Mesendoderm (in vitro differentiated cells): Measurements from ENCODE around the gene CCNE1.
"Not testable (repeated sequence)": the region's sequence is repeated elsewhere in the genome, so short reads cannot be mapped to it uniquely, and the experiment has no call there.

Experiments used
- DNase-seq: peaks from one replicate; pipeline ENCODE4 v3.0.0; 2013
- H2AK5ac ChIP-seq: 2 replicates; pipeline ENCODE4 v1.6.1; 2013; ENCODE audit warnings: low read length, inconsistent platforms
- H2BK120ac ChIP-seq: 2 replicates; pipeline ENCODE4 v1.6.1; 2013; ENCODE audit warnings: low read depth, mild to moderate bottlenecking, low read length, moderate library complexity, mixed read lengths
- H2BK15ac ChIP-seq: replicated peaks from 2 replicates; pipeline ENCODE4 v1.6.1; 2013; ENCODE audit warnings: low read depth, mild to moderate bottlenecking, moderate library complexity
- H2BK5ac ChIP-seq: 2 replicates; pipeline ENCODE4 v1.6.1; 2013; ENCODE audit warnings: low read length, inconsistent platforms
- H3K18ac ChIP-seq: 2 replicates; pipeline ENCODE4 v1.6.1; 2013; ENCODE audit warnings: mild to moderate bottlenecking, low read length, mixed read lengths
- H3K23ac ChIP-seq: one replicate; pipeline ENCODE4 v1.6.1; 2013; ENCODE audit warnings: low read length
- H3K27ac ChIP-seq: 2 replicates; pipeline ENCODE4 v1.5.1; 2013; ENCODE audit warnings: low read depth, mild to moderate bottlenecking, inconsistent platforms, low read length, moderate library complexity
- H3K27me3 ChIP-seq: 2 replicates; pipeline ENCODE4 v1.6.1; 2013; ENCODE audit warnings: low read length, control low read depth, mild to moderate bottlenecking, inconsistent platforms; ENCODE audit not compliant: insufficient read depth, poor library complexity
- H3K36me3 ChIP-seq: 2 replicates; pipeline ENCODE4 v1.6.1; 2013; ENCODE audit warnings: low read length, inconsistent platforms; ENCODE audit not compliant: control insufficient read depth, insufficient read depth
- H3K4ac ChIP-seq: one replicate; pipeline ENCODE4 v1.6.1; 2013; ENCODE audit warnings: low read depth, mild to moderate bottlenecking, low read length, moderate library complexity
- H3K4me1 ChIP-seq: 2 replicates; pipeline ENCODE4 v1.6.1; 2013; ENCODE audit warnings: low read depth, low read length, inconsistent platforms; ENCODE audit not compliant: control insufficient read depth
- H3K4me2 ChIP-seq: 2 replicates; pipeline ENCODE4 v1.6.1; 2013; ENCODE audit warnings: low read length
- H3K4me3 ChIP-seq: 2 replicates; pipeline ENCODE4 v1.5.1; 2013; ENCODE audit warnings: mild to moderate bottlenecking, low read length
- H3K56ac ChIP-seq: one replicate; pipeline ENCODE4 v1.6.1; 2013; ENCODE audit warnings: low read length
- H3K79me1 ChIP-seq: 2 replicates; pipeline ENCODE4 v1.6.1; 2013; ENCODE audit warnings: low read length, inconsistent platforms
- H3K79me2 ChIP-seq: 2 replicates; pipeline ENCODE4 v1.6.1; 2013; ENCODE audit warnings: mild to moderate bottlenecking, low read length; ENCODE audit not compliant: control insufficient read depth, insufficient read depth
- H3K9ac ChIP-seq: 2 replicates; pipeline ENCODE4 v1.6.1; 2013; ENCODE audit warnings: low read length, inconsistent platforms
- H4K5ac ChIP-seq: one replicate; pipeline ENCODE4 v1.6.1; 2013; ENCODE audit warnings: low read length
- H4K8ac ChIP-seq: one replicate; pipeline ENCODE4 v1.6.1; 2013; ENCODE audit warnings: low read depth, mild to moderate bottlenecking, control low read depth, low read length, moderate library complexity
- WGBS: extraction: QIAGEN DNeasy Blood & Tissue Kit; methylation state at CpG from one replicate; pipeline ENCODE4 v1.1.7; 2013; ENCODE audit warnings: low lambda C conversion rate, missing lambda C conversion rate; ENCODE audit not compliant: insufficient coverage; ENCODE audit errors: extremely low coverage; 5-methylcytosine and 5-hydroxymethylcytosine counted together

CCNE1 gene

DNA sequence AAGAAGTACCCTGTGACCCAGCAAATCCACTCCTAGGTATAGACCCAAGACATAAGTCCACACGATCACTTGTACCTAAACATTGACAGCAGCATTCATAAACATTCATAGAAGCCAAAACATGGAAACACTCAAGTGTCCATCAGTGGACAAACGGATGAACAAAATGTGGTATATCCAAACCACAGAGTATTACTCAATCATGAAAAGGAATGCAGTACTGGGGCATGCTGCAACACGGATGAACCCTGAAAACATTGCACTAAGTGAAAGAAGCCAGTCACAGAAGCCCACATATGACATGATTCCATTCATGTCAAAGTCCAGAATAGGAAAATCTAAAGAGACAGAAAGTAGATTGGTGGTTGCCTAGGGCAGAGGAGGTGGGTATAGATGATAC, 22.8 kb upstream of the CCNE1 start:
- H3K4me2 ChIP-seq, result no peak overlapping the region
- H3K27ac ChIP-seq, result no peak overlapping the region
- no peak overlapping the region for H2AK5ac ChIP-seq
- no CpG with 5 or more reads among the region's 3 CpGs for WGBS
- H3K79me2 ChIP-seq, result no peaks in the 10 kb centered on the region
- no peak overlapping the region for H4K5ac ChIP-seq
- no peak overlapping the region for H3K4me3 ChIP-seq
- H3K23ac ChIP-seq, result no peak overlapping the region
- no peak overlapping the region for H3K4ac ChIP-seq
- H3K18ac ChIP-seq, result no peak overlapping the region
- no peaks in the 10 kb centered on the region for H3K4me1 ChIP-seq
- H4K8ac ChIP-seq, result no peak overlapping the region
- no peaks in the 10 kb centered on the region for H3K36me3 ChIP-seq
- H3K56ac ChIP-seq, result no peak overlapping the region
- no peak overlapping the region for H2BK120ac ChIP-seq
- no peak overlapping the region for H2BK15ac ChIP-seq
- H3K27me3 ChIP-seq, result no peaks in the 10 kb centered on the region
- H3K79me1 ChIP-seq, result no peaks in the 10 kb centered on the region
- H2BK5ac ChIP-seq, result no peak overlapping the region
- DNase-seq, result no peak
- H3K9ac ChIP-seq, result no peak overlapping the region

DNA sequence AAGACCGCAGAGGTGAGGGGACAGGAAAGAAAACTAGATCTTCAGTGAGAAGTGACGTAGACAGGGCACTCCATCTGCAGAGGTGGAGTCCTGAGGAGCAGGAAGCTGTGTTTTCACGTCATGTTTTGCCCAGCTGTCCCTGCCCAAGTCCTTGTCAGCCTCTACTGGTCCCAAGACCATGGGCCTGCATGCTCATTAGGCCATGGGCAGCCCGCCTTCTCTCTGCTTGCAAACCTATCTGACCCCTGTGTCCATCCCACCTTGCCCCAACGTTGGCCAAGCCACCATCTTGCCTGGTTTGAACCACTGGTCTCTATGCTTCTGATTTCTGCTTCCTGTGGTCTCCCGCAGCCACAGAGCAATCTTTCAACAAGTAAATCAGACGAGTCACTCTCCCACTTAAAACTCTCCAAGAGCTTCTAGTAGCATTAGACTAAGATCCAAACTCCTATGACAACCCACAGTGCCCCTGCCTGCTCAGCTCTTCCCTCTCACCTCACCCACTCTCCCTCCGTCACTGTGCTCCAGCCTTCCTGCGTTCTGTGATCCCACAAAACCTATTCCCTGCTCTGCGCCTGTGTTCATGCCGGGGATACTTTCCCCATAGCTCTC, 18.6 kb upstream of the CCNE1 start:
- DNase-seq, result no peak

GRCh38 chr19:29794490-29794889, 17.3 kb upstream of the CCNE1 start:
- not testable (repeated sequence) for H3K27me3 ChIP-seq, H3K27ac ChIP-seq, H3K4me1 ChIP-seq, H3K4ac ChIP-seq, H3K79me1 ChIP-seq, H2AK5ac ChIP-seq, H3K4me2 ChIP-seq, H3K79me2 ChIP-seq, H3K9ac ChIP-seq, H3K23ac ChIP-seq, H2BK120ac ChIP-seq, DNase-seq, H2BK5ac ChIP-seq, H3K18ac ChIP-seq, H2BK15ac ChIP-seq, H4K5ac ChIP-seq, H3K36me3 ChIP-seq, H4K8ac ChIP-seq, H3K56ac ChIP-seq, H3K4me3 ChIP-seq
- no CpG with 5 or more reads among the region's 7 CpGs for WGBS

More for the DNA sequence above, 18.6 kb upstream of the CCNE1 start:
- no peak overlapping the region for H3K9ac ChIP-seq
- H3K27me3 ChIP-seq, result no peaks in the 10 kb centered on the region
- no peak overlapping the region for H2BK120ac ChIP-seq
- no peak overlapping the region for H3K56ac ChIP-seq
- no peak overlapping the region for H4K5ac ChIP-seq
- no peak overlapping the region for H3K27ac ChIP-seq
- H3K36me3 ChIP-seq, result no peaks in the 10 kb centered on the region
- no peak overlapping the region for H4K8ac ChIP-seq
- no peak overlapping the region for H3K23ac ChIP-seq
- no peak overlapping the region for H2AK5ac ChIP-seq
- H3K4ac ChIP-seq, result no peak overlapping the region
- no CpG with 5 or more reads among the region's 11 CpGs for WGBS
- no peak overlapping the region for H2BK15ac ChIP-seq
- H3K18ac ChIP-seq, result no peak overlapping the region
- H3K4me1 ChIP-seq, result no peaks in the 10 kb centered on the region
- H3K4me3 ChIP-seq, result no peak overlapping the region
- H3K79me2 ChIP-seq, result no peaks in the 10 kb centered on the region
- no peak overlapping the region for H3K4me2 ChIP-seq
- no peak overlapping the region for H2BK5ac ChIP-seq
- H3K79me1 ChIP-seq, result no peaks in the 10 kb centered on the region

GRCh38 chr19:29795461-29796172, 16.2 kb upstream of the CCNE1 start:
- no peak overlapping the region for H3K27ac ChIP-seq
- no peak overlapping the region for H3K4ac ChIP-seq
- H3K79me2 ChIP-seq, result no peaks in the 10 kb centered on the region
- no peak overlapping the region for H2AK5ac ChIP-seq
- no peaks in the 10 kb centered on the region for H3K27me3 ChIP-seq
- no peak overlapping the region for H3K56ac ChIP-seq
- no peak overlapping the region for H2BK120ac ChIP-seq
- H3K23ac ChIP-seq, result no peak overlapping the region
- no CpG with 5 or more reads among the region's 16 CpGs for WGBS
- no peak overlapping the region for H3K4me2 ChIP-seq
- H3K4me1 ChIP-seq, result no peaks in the 10 kb centered on the region
- H2BK5ac ChIP-seq, result no peak overlapping the region
- no peaks in the 10 kb centered on the region for H3K79me1 ChIP-seq
- DNase-seq, result no peak
- H4K8ac ChIP-seq, result no peak overlapping the region
- H3K36me3 ChIP-seq, result no peaks in the 10 kb centered on the region
- H4K5ac ChIP-seq, result no peak overlapping the region
- no peak overlapping the region for H3K9ac ChIP-seq
- H3K4me3 ChIP-seq, result no peak overlapping the region
- H2BK15ac ChIP-seq, result no peak overlapping the region
- no peak overlapping the region for H3K18ac ChIP-seq

- no peak overlapping the region for H3K27ac ChIP-seq
- H3K4ac ChIP-seq, result no peak overlapping the region
- no peak overlapping the region for H2AK5ac ChIP-seq
- no peaks in the 10 kb centered on the region for H3K27me3 ChIP-seq
- no peak overlapping the region for H3K4me3 ChIP-seq
- H3K79me1 ChIP-seq, result no peaks in the 10 kb centered on the region
- no peaks in the 10 kb centered on the region for H3K79me2 ChIP-seq
- no peak overlapping the region for H2BK15ac ChIP-seq
- no peaks in the 10 kb centered on the region for H3K4me1 ChIP-seq
- no peak overlapping the region for H3K23ac ChIP-seq
- no CpG with 5 or more reads among the region's 9 CpGs for WGBS
- H2BK5ac ChIP-seq, result no peak overlapping the region
- no peak overlapping the region for H3K56ac ChIP-seq
- no peak overlapping the region for H3K9ac ChIP-seq
- no peak overlapping the region for H2BK120ac ChIP-seq
- DNase-seq, result no peak
- H4K5ac ChIP-seq, result no peak overlapping the region
- H3K18ac ChIP-seq, result no peak overlapping the region
- H4K8ac ChIP-seq, result no peak overlapping the region
- H3K4me2 ChIP-seq, result no peak overlapping the region
- no peaks in the 10 kb centered on the region for H3K36me3 ChIP-seq
Observed at GRCh38 chr19:29796173-29796573, 15.6 kb upstream of the CCNE1 start.
